ENCODE measurements around the gene EFCAB9.
A peak's percentile ranks its signal among the peaks of the same experiment; 100 is the strongest.

Gene EFCAB9

DNA sequence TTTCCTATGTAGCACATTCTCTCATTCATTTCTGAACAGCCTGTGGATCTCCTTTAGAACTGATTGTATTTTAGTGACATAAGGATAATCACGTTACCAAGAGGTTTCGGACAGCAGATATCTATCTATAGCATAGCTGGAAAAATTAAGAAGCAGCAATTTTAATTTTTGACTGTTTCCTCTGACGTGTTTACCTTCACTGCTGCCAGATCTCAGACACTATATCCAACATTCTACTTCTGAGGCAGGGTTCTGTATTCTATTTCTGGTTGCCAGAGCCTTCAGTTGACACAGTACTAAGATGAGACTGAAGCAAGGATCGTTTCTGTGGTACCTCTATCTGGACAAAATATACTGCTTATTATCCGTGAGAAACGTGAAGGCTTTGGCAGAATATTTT lies at the start of gene EFCAB9:
EFCAB9 (plus strand) TSS at position 301 of the 400 bp plus-strand sequence; CDS start at position 302, 1 bp downstream.
- no peak for DNase-seq (ENCODE audit: low read depth in 2 of 2)
- no peak within 1 kb of the TSS for H3K4me3 ChIP-seq (replicated peaks in 1 of 2; ENCODE audit: low read depth in 2 of 2, low read length in 2 of 2)
- TF ChIP-seq, protein P1, sequence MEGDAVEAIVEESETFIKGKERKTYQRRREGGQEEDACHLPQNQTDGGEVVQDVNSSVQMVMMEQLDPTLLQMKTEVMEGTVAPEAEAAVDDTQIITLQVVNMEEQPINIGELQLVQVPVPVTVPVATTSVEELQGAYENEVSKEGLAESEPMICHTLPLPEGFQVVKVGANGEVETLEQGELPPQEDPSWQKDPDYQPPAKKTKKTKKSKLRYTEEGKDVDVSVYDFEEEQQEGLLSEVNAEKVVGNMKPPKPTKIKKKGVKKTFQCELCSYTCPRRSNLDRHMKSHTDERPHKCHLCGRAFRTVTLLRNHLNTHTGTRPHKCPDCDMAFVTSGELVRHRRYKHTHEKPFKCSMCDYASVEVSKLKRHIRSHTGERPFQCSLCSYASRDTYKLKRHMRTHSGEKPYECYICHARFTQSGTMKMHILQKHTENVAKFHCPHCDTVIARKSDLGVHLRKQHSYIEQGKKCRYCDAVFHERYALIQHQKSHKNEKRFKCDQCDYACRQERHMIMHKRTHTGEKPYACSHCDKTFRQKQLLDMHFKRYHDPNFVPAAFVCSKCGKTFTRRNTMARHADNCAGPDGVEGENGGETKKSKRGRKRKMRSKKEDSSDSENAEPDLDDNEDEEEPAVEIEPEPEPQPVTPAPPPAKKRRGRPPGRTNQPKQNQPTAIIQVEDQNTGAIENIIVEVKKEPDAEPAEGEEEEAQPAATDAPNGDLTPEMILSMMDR (IDR thresholded peaks at IDR 0.05; ENCODE audit: low read depth, low read length) = no peak

DNA sequence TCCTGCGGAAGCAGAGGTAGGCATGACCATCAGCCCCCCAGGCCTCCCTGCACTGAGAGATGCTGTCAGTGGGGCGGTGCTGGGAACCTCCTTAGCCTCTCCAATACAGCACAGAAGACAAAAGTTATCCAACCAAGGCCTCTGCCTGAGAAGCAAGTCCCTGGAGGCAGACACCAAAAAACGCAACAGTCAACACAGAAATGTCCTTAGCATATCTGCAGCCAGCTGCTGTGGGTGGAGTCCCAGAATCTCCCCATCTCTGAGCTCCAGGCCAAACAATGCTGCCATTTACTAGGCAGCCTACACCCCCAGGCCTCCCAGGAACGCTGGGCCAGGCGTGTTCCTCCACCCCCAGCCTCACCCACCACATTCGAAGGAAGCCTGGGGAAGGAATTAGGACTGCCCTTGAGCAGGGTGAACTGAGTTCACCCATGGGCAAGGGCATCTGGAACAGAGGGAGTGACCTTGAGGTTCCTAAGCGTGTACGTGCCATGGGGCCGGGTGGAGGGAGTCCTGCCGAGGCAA lies 49.6 kb upstream of the EFCAB9 start:
- TF ChIP-seq, protein P1 (IDR thresholded peaks at IDR 0.05; ENCODE audit: low read depth, low read length) = no peak
- DNase-seq (ENCODE audit: low read depth in 2 of 2) = peak; percentile 56 to 70
- no peak overlapping the region for H3K4me3 ChIP-seq (replicated peaks in 1 of 2; ENCODE audit: low read depth in 2 of 2, low read length in 2 of 2)

DNA sequence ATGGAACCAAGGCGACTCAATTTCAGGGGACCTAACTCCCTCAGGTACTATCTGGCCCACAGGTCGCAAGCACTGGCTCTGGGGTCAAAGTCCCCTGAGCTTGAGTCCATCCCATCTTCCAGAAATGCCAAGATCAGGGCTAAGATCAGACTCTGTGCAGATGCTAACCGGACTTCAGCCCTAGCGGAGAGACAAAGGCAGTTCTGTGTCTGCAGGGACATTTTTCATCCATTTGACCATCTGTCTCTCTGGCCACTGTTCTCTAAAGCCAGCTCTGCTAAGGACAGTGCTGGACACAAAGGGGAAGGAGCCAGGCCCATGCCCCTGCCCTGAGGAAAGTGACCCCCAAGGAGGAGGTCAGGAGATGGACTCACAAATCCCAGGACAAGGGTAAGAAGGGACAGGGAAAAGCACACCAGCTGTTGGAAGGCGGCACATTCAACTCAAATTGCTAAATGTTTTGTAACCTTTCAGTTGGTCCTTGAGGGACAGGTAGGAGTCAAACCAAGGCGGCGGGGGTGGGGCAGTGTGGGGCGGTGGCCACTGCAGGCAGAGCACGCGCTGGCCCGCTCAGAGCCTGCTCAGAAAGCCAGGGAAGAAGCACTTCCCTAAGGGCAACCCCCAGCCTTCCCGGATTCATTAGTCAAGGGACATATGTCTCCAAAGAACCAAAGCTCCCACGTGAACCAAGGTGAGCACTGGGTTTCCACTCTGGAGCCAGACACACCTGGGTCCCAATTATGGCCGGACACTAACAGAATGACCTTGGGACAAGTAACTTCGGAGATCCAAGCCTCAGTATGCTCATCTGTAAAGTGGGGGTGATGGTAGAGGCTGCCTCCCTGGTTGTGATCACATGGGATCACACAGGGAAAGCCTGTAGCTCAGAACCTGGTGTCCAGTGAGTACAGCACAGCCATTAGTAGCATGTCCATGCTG lies 48.8 kb upstream of the EFCAB9 start:
- TF ChIP-seq, protein P1 (IDR thresholded peaks at IDR 0.05; ENCODE audit: low read depth, low read length) = no peak
- no peak overlapping the region for H3K4me3 ChIP-seq (replicated peaks in 1 of 2; ENCODE audit: low read depth in 2 of 2, low read length in 2 of 2)
- no peak for DNase-seq (ENCODE audit: low read depth in 2 of 2)

DNA sequence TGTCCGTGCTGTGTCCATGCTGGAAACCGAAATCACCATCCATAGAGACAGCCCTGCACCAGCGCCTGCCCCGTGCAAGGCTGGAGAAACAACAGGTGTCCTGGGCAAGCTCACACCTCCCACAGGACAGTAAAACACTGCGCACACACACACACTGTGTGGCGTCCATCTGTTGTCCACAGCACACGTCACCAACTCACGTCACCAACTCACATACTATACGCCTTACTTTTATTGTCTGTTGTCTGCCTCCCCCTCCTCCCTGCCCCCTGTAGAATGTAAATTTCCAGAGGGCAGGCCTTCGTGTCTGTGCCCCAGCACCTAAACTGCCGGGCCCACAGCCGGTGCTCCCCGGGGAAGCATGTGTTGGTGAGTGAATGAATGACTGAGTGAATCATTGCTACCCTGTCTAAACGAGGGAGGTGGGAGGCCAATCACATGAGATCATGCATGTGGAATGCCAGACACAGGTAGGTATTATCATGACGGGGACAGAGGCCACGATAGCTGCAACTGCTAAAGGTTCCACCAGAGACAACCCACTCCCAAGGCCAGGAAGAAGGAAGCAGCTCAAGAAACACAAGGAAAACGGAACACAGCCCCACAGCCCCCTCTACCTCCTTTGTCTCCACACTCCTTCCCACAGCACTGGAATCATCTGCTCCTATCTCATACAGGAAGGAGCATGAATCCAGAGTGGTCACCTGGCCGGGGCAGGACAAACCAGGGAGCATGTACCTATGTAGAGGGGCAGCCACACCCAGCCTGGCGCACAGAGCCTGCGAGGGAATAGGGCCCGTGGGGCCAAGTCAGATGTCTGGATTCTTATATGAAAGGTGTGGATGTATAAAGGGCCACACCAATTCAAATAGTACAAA lies 47.9 kb upstream of the EFCAB9 start:
- TF ChIP-seq, protein P1 (IDR thresholded peaks at IDR 0.05; ENCODE audit: low read depth, low read length) = no peak

DNA sequence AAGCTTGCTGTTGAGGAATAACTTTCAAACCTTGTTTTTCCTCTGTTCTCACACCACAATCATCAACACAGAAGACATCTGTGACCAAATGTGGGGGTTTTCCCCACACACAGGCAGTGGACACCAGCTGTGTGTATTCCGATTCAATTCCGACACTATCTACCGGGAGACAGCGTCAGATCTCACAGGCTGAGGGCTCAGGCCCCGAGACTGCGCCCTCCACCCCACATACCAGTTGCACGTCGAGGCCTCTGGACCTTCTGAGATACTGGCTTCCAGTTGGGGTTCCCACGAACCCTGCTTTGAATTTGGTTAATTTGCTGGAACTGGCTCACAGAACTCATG lies 47.3 kb upstream of the EFCAB9 start:
- H3K4me3 ChIP-seq (replicated peaks in 1 of 2; ENCODE audit: low read depth in 2 of 2, low read length in 2 of 2) = no peak overlapping the region
- no peak for DNase-seq (ENCODE audit: low read depth in 2 of 2)
- TF ChIP-seq, protein P1 (IDR thresholded peaks at IDR 0.05; ENCODE audit: low read depth, low read length) = no peak

More for the DNA sequence above, 47.9 kb upstream of the EFCAB9 start:
- no peak for DNase-seq (ENCODE audit: low read depth in 2 of 2)
- H3K4me3 ChIP-seq (replicated peaks in 1 of 2; ENCODE audit: low read depth in 2 of 2, low read length in 2 of 2) = no peak overlapping the region

DNA sequence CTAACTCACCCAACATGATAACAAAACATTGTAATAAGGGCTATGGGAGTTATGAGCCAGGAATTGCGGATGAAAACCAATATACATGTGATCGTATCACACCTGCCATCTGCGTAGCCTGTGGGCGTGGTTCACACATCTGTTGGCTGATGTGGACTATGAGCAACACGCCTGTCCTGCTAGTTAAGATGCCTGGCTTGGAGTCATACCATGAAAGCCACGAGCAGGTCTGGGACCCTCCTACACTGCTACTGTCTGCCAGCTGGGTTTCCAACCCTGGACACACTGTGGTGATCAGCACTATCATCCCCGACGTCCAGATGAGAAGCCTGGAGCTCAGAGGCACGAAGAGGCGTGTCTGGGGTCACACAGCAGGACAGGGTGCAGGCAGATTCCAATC lies 46.1 kb upstream of the EFCAB9 start:
- TF ChIP-seq, protein P1 (IDR thresholded peaks at IDR 0.05; ENCODE audit: low read depth, low read length) = no peak
- DNase-seq (ENCODE audit: low read depth in 2 of 2) = no peak

More for the DNA sequence above, 46.1 kb upstream of the EFCAB9 start:
- H3K4me3 ChIP-seq (replicated peaks in 1 of 2; ENCODE audit: low read depth in 2 of 2, low read length in 2 of 2) = no peak overlapping the region

All from cardiac fibroblast (primary cell).